K562 (cell line): ENCODE results near the gene ADAM10. TPM values are rescaled to one million over a fixed set of nuclear protein-coding genes. Genes with fewer than 3 reads are reported as not detected.

ENCODE experiments used
- ATAC-seq: fragments of 200-7000 bp; cut with Tn5 transposase; 3 replicates; pipeline ENCODE4 v1.9.1; 2020; ENCODE audit warnings: moderate library complexity
- BruUV-seq: library from RNA; stranded (reverse); fragments of 400-500 nt; replicated peaks from 2 replicates; lab custom pipeline; 2021; lab: Mats Ljungman, UMichigan
- CTCF ChIA-PET: fragments of 300-600 bp; formaldehyde crosslinking; extraction: SDS; loops from one replicate; lab custom pipeline; 2021; ENCODE audit warnings: low intra/inter-chr PET ratio; lab: Yijun Ruan, JAX
- POLR2A ChIA-PET: fragments of 300-600, 350-650 bp; sonication (Branson Sonifier 250); formaldehyde crosslinking; extraction: SDS; loops from one replicate; lab custom pipeline; 2021; ENCODE audit warnings: antibody characterized with exemption, inconsistent platforms; lab: Yijun Ruan, JAX
- DNase-seq, 4 experiments: peaks; one replicate each; pipeline versions ENCODE4 v3.0.0 to v3.0.0-alpha.2; 2011 to 2018; ENCODE audit warnings: low spot score in 3 of 4, mixed read lengths in 3 of 4; ENCODE audit errors: extremely low read depth in 1 of 4
- FAIRE-seq: peaks from 2 replicates; lab custom pipeline; 2011; peaks lifted over from hg19 to GRCh38; lab: Jason Lieb, UNC
- H2AFZ ChIP-seq: 2 replicates; pipeline ENCODE4 v1.6.0; 2011; ENCODE audit warnings: low read depth, low read length, control low read depth, inconsistent platforms
- H3K27ac ChIP-seq: fragments of 200-600 bp; 3 replicates; pipeline ENCODE4 v1.8.0; 2011; ENCODE audit warnings: low read depth, mild to moderate bottlenecking, control low read depth, inconsistent platforms, low read length, moderate library complexity, mixed read lengths; ENCODE audit errors: extremely low read depth
- H3K27me3 ChIP-seq, 2 experiments: fragments of 300-600 bp in 1 of 2; 2 replicates in 1 of 2; 3 replicates in 1 of 2; pipeline versions ENCODE4 v1.6.0 to v1.8.0; 2011; ENCODE audit warnings: inconsistent platforms in 2 of 2, low read length in 2 of 2, mild to moderate bottlenecking in 1 of 2, mixed read lengths in 1 of 2, moderate library complexity in 1 of 2; ENCODE audit not compliant: control insufficient read depth in 2 of 2, insufficient read depth in 2 of 2
- H3K36me3 ChIP-seq: fragments of 300-600 bp; 3 replicates; pipeline ENCODE4 v1.8.0; 2011; ENCODE audit warnings: mild to moderate bottlenecking, low read length, inconsistent platforms; ENCODE audit not compliant: control insufficient read depth, insufficient read depth
- H3K4me1 ChIP-seq, 2 experiments: fragments of 200-600 bp in 1 of 2; replicated peaks in 1 of 2; 2 replicates in 1 of 2; 3 replicates in 1 of 2; pipeline versions ENCODE4 v1.5.1 to v1.8.0; 2011; ENCODE audit warnings: inconsistent platforms in 2 of 2, low read length in 2 of 2, mild to moderate bottlenecking in 1 of 2, mixed read lengths in 1 of 2, moderate library complexity in 1 of 2; ENCODE audit not compliant: control insufficient read depth in 2 of 2, insufficient read depth in 2 of 2
- H3K4me2 ChIP-seq: 2 replicates; pipeline ENCODE4 v1.6.1; 2011; ENCODE audit warnings: low read length, control low read depth, inconsistent platforms, mixed read lengths; ENCODE audit not compliant: insufficient read depth
- H3K4me3 ChIP-seq: fragments of 200-600 bp; sonication (generic), shearing (Covaris generic); 2 replicates; pipeline ENCODE4 v1.5.1; 2016; ENCODE audit warnings: control low read depth, inconsistent platforms
- H3K79me2 ChIP-seq: fragments of 200-600 bp; 3 replicates; pipeline ENCODE4 v1.8.0; 2011; ENCODE audit warnings: low read length, inconsistent platforms; ENCODE audit not compliant: control insufficient read depth, insufficient read depth
- H3K9ac ChIP-seq, 2 experiments: 2 replicates each; pipeline versions ENCODE4 v1.6.0 to v1.6.1; 2011; ENCODE audit warnings: low read depth in 2 of 2, low read length in 2 of 2, control low read depth in 1 of 2, inconsistent platforms in 1 of 2, mild to moderate bottlenecking in 1 of 2, mixed read lengths in 1 of 2; ENCODE audit not compliant: insufficient read depth in 1 of 2
- H3K9me1 ChIP-seq: one replicate; pipeline ENCODE4 v1.6.0; 2011; ENCODE audit warnings: inconsistent platforms, mild to moderate bottlenecking, low read length, moderate library complexity; ENCODE audit not compliant: control insufficient read depth, insufficient read depth
- H3K9me3 ChIP-seq: replicated peaks from 2 replicates; pipeline ENCODE4 v1.5.1; 2011; ENCODE audit warnings: low read depth, low read length, inconsistent platforms; ENCODE audit not compliant: control insufficient read depth, insufficient read depth
- H4K20me1 ChIP-seq: replicated peaks from 2 replicates; pipeline ENCODE4 v1.6.1; 2011; ENCODE audit warnings: low read length, inconsistent platforms, mixed read lengths; ENCODE audit not compliant: control insufficient read depth, insufficient read depth
- ARID3A ChIP-seq: IDR thresholded peaks from 2 replicates; pipeline ENCODE4 v1.6.1; 2012; ENCODE audit warnings: low read depth, low read length, improper control_type of control experiment, borderline replicate concordance
- BRF1 ChIP-seq: IDR thresholded peaks from 3 replicates; pipeline ENCODE4 v1.6.1; 2011; ENCODE audit warnings: borderline replicate concordance, mild to moderate bottlenecking; ENCODE audit not compliant: insufficient read length; ENCODE audit errors: extremely low read depth
- CREB3L1 ChIP-seq: fragments of 450-650 bp; IDR thresholded peaks from 2 replicates; pipeline ENCODE4 v1.6.1; 2014; ENCODE audit warnings: low read depth, mild to moderate bottlenecking, moderate library complexity, borderline replicate concordance
- DPF2 ChIP-seq: fragments of 450-650 bp; IDR thresholded peaks from 2 replicates; pipeline ENCODE4 v1.6.1; 2016
- FOXJ3 ChIP-seq: sonication (generic); formaldehyde crosslinking; IDR thresholded peaks from 2 replicates; pipeline ENCODE4 v1.4.0; 2020; ENCODE audit warnings: mild to moderate bottlenecking, missing genetic modification reagents
- HDGF ChIP-seq: fragments of 450-650 bp; IDR thresholded peaks from 2 replicates; pipeline ENCODE4 v1.6.1; 2016
- MAZ ChIP-seq, 2 experiments: fragments of 450-650 bp in 1 of 2; sonication (generic) in 1 of 2; formaldehyde crosslinking; IDR thresholded peaks in 1 of 2; conservative IDR thresholded peaks in 1 of 2; 2 replicates each; pipeline versions ENCODE4 v1.4.0 to v1.5.0; 2020; ENCODE audit warnings: mild to moderate bottlenecking in 1 of 2, missing genetic modification reagents in 1 of 2
- NCOA6 ChIP-seq: fragments of 450-650 bp; IDR thresholded peaks from 2 replicates; pipeline ENCODE4 v1.6.1; 2017; ENCODE audit warnings: mild to moderate bottlenecking
- NR2C2 ChIP-seq, 2 experiments: fragments of 200-800 bp in 1 of 2; sonication (Bioruptor generic) in 1 of 2; sonication (generic) in 1 of 2; formaldehyde crosslinking in 1 of 2; IDR thresholded peaks; 2 replicates each; pipeline versions ENCODE4 v1.6.1 to v1.8.0; 2016 to 2022; ENCODE audit warnings: mild to moderate bottlenecking in 1 of 2, missing compliant biosample characterization in 1 of 2, missing genetic modification characterization in 1 of 2, missing genetic modification reagents in 1 of 2
- SMAD4 ChIP-seq: fragments of 250-450 bp; sonication (Bioruptor Pico); conservative IDR thresholded peaks from 2 replicates; pipeline ENCODE4 v1.8.0; 2021; ENCODE audit warnings: inconsistent platforms, mild to moderate bottlenecking, moderate library complexity
- SRSF1 ChIP-seq: fragments of 200-400 bp; formaldehyde crosslinking; IDR thresholded peaks from 2 replicates; pipeline ENCODE4 v1.6.1; 2017; ENCODE audit warnings: mild to moderate bottlenecking, low read depth, low read length, moderate library complexity
- TEAD4 ChIP-seq, 2 experiments: sonication (generic) in 1 of 2; formaldehyde crosslinking in 1 of 2; IDR thresholded peaks; 2 replicates each; pipeline versions ENCODE4 v1.6.1 to v1.8.0; 2012 to 2022; ENCODE audit warnings: borderline replicate concordance in 1 of 2, inconsistent platforms in 1 of 2, low read length in 1 of 2, mild to moderate bottlenecking in 1 of 2, missing genetic modification reagents in 1 of 2
- ZNF785 ChIP-seq: fragments of 250-450 bp; sonication (Bioruptor Pico); IDR thresholded peaks from 2 replicates; pipeline ENCODE4 v1.4.0; 2020; ENCODE audit warnings: mild to moderate bottlenecking
- WGBS: fragments of 100-300 bp; shearing (Covaris generic); methylation state at CpG from one replicate; pipeline ENCODE4 v1.1.6; 2016; ENCODE audit warnings: low coverage, mixed read lengths; ENCODE audit not compliant: insufficient coverage; ENCODE audit errors: missing lambda C conversion rate; 5-methylcytosine and 5-hydroxymethylcytosine counted together
- in situ Hi-C: fragments of 300-500 bp; cut with MboI; formaldehyde crosslinking; loops from 4 replicates; pipeline ENCODE4 v1.15.0; 2018; ENCODE audit warnings: inconsistent platforms, mixed read lengths
- intact Hi-C: fragments of 100-400 bp; cut with micrococcal nuclease; formaldehyde crosslinking; loops from 2 replicates; pipeline ENCODE4 v1.14.2; 2022
- polyA plus RNA-seq, 8 experiments: library from polyadenylated mRNA; depleted of rRNA in 4 of 8; stranded (reverse) in 5 of 8; unstranded in 3 of 8; fragments of >200 nt; fragmentation: Nextera tagmentation in 2 of 8; fragmentation: Illumina TruSeq in 1 of 8; extraction: Ambion mirVana in 2 of 8; extraction: Trizol in 1 of 8; gene quantifications; 2 replicates each; pipeline versions ENCODE4 v1.2.1 to v1.2.3, GENCODE V29; 2011 to 2014; ENCODE audit warnings: inconsistent platforms in 1 of 8, missing spikeins in 1 of 8
- total RNA-seq, 7 experiments: library from RNA; depleted of rRNA in 6 of 7; stranded (reverse); fragments of >200 nt in 6 of 7; fragmentation: Illumina TruSeq in 2 of 7; extraction: Trizol in 2 of 7; gene quantifications; 2 replicates each; pipeline versions ENCODE4 v1.2.1 to v1.2.3, GENCODE V29; 2011 to 2021; ENCODE audit warnings: low replicate concordance in 1 of 7

Gene ADAM10
- total and polyA plus RNA-seq, 9 of the 15 experiments (the other 6 are each of a cell fraction or from before 2014, with no cell fraction given) = 11.9 to 152 (median 57.3) TPM

- no peaks in the 10 kb centered on the region for H3K4me1 ChIP-seq
- H3K9me3 ChIP-seq = no peaks in the 10 kb centered on the region
- H3K9me1 ChIP-seq = no peaks in the 10 kb centered on the region
- H3K79me2 ChIP-seq = no peaks in the 10 kb centered on the region
- H3K4me3 ChIP-seq = no peak overlapping the region
- 50% methylated on average over 1 of the region's 1 CpG for WGBS
- in situ Hi-C loops (no loop called here), intact Hi-C loops (no loop called here)
- no TSS peak for BruUV-seq
- no peak overlapping the region for H3K4me2 ChIP-seq
- DNase-seq (no peak), FAIRE-seq (no peak), ATAC-seq (no peak)
- H4K20me1 ChIP-seq = no peaks in the 10 kb centered on the region
- no peak overlapping the region for H3K27ac ChIP-seq
- ChIA-PET POLR2A (interaction anchor here (1.3 kb wide), 1 partner anchor 9 kb away, joined by 6 read pairs; no protein-coding TSS in a partner anchor), CTCF (no interaction called here)
- peaks cover 55% of the 10 kb centered on the region for H3K36me3 ChIP-seq
- H2AFZ ChIP-seq = no peak overlapping the region
- H3K9ac ChIP-seq = no peak overlapping the region
- no peaks in the 10 kb centered on the region for H3K27me3 ChIP-seq
- TF ChIP-seq CREB3L1 (no peak), HDGF (no peak), MAZ (CRISPR knock-in tag; conservative IDR thresholded peaks at IDR 0.05 in 1 of 2, IDR thresholded peaks at IDR 0.05 in 1 of 2) (no peak), SMAD4 (no peak), BRF1 (no peak), FOXJ3 (CRISPR knock-in tag) (no peak), SRSF1 (no peak), TEAD4 (IDR thresholded peaks at IDR 0.05; ENCODE audit: low read length) (no peak), TEAD4 (CRISPR knock-in tag; IDR thresholded peaks at IDR 0.05; ENCODE audit: borderline replicate concordance) (no peak), ZNF785 (no peak), DPF2 (no peak), NCOA6 (no peak), ARID3A (no peak), NR2C2 (CRISPR knock-in tag; IDR thresholded peaks at IDR 0.05) (no peak), NR2C2 (tag; IDR thresholded peaks at IDR 0.05) (no peak)
Observed at GRCh38 chr15:58627701-58628100, 121.8 kb downstream of the ADAM10 start.
